ENCODE results near the gene TMTC3.
"Not testable (repeated sequence)": the region's sequence is repeated elsewhere in the genome, so short reads cannot be mapped to it uniquely, and the experiment has no call there.

GRCh38 chr12:88133181-88133580, 8.9 kb upstream of the TMTC3 start:
- TF ChIP-seq CTCF, POLR2A (IDR thresholded peaks at IDR 0.05): not testable (repeated sequence)
